Left renal pelvis (tissue), 4 donors: ENCODE results near the gene ANKRD17. TPM values are rescaled to one million over a fixed set of nuclear protein-coding genes. Genes with fewer than 3 reads are reported as not detected.
A peak's percentile ranks its signal among the peaks of the same experiment; 100 is the strongest.

Experiments used
- DNase-seq, 4 donors: peaks; one replicate each; pipeline ENCODE4 v3.0.0-alpha.2; 2013; ENCODE audit warnings: low read depth in 4 of 4, low spot score in 3 of 4
- polyA plus RNA-seq, 4 donors: library from polyadenylated mRNA; unstranded; fragments of 120-200 nt; gene quantifications; one replicate each; pipeline ENCODE4 v1.2.1, GENCODE V29; 2013; ENCODE audit not compliant: insufficient read length in 4 of 4

The ANKRD17 gene
- polyA plus RNA-seq, 4 donors = 61.5 to 79.4 (median 69.5) TPM

- DNase-seq = peak; percentile 41 to 61 (median 49)
Observed at GRCh38 chr4:73068491-73069337, 189.9 kb downstream of the ANKRD17 start.

DNA sequence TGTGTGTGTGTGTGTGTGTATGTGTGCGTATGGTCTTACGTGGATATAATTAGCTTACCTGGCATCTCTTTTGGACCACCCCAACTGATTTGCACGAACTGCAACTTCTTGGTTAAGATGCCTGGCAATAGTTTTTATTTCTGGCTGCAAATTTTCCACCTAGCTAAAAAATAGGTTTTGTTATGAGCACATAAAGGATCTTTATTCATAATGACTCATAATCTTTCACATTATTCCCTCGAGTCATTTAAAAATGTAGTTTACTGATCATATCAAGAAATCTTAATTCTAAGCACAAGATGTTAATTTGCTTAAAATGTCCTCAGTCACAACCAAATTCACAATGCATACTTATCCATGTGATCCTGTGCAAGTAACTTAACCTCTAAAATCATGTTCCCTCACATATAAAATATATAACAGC is 190.6 kb downstream of the ANKRD17 start:
- DNase-seq = peak in 1 of 4 donors; percentile 2

GRCh38 chr4:73066928-73067327 is 191.7 kb downstream of the ANKRD17 start:
- no peak for DNase-seq

DNA sequence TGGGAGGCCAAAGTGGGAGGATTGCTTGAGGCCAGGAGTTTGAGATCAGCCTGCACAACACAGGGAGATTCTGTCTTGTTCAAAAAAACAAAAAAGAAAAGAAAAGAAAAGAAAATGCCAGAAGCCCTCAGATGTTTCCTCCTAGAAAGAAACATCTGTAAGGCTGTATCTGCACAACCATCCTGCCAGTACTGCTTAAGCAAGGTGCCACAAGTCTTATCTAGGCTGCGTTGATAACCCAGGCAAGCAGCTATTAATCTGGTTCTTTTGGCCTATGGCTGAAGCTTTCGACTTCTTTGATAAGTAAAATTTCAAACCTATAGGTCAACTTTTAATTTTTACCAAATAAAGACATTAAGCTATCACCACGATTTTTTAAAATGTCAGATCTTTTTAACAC is 192.2 kb downstream of the ANKRD17 start:
- no peak for DNase-seq

- no peak for DNase-seq
Observed at GRCh38 chr4:73064536-73064935, 194.1 kb downstream of the ANKRD17 start.

DNA sequence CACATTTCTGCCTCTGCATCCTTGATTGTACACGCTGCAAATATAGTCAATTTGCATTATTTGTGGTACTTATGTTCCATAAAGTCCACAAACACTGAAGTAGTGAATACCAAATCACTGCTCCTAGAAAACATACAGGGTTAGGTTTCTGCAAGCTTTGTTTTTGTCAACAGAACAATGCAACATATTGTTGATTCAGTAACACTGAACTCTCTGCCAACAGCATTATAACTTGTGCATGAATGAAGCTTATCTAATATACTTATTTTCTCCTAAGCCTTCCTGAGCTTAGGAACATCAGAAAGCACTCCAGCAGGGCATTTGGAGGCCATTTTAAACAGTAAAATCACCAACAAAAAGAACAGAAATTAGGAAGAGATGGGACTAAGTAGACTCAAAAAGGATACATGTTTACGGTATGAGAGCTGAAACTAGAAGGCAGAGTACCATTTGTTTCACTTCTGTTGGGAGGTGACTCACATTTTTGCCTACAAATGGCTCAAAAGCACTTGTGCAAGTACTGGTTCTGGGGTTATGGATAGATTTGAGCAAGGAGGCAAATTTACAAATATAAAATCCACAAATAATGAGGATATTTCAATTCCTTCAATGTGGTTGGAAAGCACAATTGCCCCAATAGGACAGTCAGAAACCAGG is 203.2 kb downstream of the ANKRD17 start:
- no peak for DNase-seq

- DNase-seq = no peak
Observed at GRCh38 chr4:73053974-73054480, 204.6 kb downstream of the ANKRD17 start.

DNA sequence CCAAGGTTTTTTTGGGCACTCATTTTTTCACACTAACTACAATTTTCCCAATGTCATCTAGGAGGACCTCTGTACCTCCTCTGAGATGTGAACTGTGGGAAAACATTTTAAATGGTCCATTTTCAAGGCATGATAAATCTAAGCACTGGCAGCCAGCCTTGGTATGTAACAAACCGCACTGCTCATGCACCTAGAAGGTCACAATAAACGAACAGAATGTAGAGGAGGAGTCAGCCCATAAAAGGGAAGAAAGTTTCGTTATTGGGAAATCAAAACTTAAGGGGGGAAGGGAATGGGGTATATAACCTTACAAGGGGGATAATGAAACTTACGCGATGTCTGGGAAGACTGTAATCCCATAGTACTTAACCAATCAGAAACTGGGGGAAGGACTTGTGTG is 205.5 kb downstream of the ANKRD17 start:
- no peak for DNase-seq

GRCh38 chr4:73051625-73052024 is 207.0 kb downstream of the ANKRD17 start:
- DNase-seq = no peak

- no peak for DNase-seq
Observed at GRCh38 chr4:73045879-73046278, 212.7 kb downstream of the ANKRD17 start.

DNA sequence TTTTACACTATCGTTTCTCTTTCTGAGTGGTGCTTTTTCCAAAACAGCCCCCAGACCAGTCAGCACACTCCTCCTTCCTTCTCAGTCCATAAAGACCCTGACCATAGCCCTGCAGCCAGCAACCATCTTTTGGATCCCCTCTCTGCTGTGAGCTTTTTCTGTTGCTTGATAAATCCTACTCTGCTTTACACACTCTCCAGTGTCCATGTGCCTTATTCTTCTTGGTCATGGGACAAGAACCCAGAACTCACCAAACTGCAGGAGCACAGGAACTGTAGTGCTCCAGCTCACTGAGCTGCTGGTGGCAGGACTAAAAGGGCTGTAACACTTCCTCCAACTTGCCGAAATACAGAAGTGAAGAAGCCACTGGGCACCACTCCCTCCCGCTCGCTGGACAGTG is 221.5 kb downstream of the ANKRD17 start:
- DNase-seq = no peak

DNA sequence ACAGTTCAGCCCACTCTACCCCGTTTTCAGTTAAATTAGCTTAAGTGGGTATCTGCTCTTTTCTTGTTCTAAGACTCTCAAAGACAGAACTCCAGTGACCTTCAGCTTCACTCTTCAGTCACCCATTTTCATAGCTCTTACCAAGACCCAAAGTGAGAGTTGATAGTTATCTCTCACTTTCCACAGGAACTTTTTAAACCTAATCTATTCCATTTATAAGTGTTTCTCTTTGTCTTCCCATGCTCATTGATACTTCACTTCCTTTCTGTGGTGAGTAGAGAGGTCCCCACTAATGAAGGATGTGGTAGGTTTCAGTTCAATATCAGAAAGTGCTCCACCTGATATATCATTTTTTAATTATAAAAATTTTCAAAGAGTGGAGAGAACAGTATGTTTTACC is 222.5 kb downstream of the ANKRD17 start:
- no peak for DNase-seq

DNA sequence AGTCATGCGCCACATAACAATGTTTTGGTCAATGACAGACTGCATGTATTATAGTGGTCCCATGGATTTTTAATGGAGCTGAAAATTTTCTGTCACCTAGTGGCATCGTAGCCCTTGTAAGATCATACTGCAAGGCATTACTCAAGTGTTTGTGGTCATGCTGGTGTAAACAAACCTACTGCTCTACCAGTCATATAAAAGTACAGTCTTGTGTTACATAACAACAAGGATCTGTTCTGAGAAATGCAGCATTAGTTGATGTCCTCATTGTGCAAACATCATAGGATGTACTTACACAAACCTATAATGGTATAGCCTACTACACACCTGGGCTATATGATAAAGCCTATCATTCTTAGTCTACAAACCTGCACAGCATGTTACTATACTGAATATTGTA is 223.7 kb downstream of the ANKRD17 start:
- no peak for DNase-seq

- no peak for DNase-seq
Observed at GRCh38 chr4:73028621-73029020, 230.0 kb downstream of the ANKRD17 start.

Other genes starting within 250 kb of the ANKRD17 start
- 10 to 100 TPM; 14.7 to 19.2 (median 18.7) TPM for gene COX18, start 189.1 kb downstream of the ANKRD17 start, polyA plus RNA-seq
- 100 to 1,000 TPM in 1 of 4 donors, 10 to 100 TPM in 1, 1 to 10 TPM in 2; 1.8 to 921 (median 12.6) TPM for gene ALB, start 145.5 kb upstream of the ANKRD17 start, polyA plus RNA-seq
- 100 to 1,000 TPM; 110 to 978 (median 698) TPM for gene AFP, start 177.4 kb upstream of the ANKRD17 start, polyA plus RNA-seq
- gene AFM, start 222.9 kb upstream of the ANKRD17 start, polyA plus RNA-seq = 10 to 100 TPM in 2 of 4 donors, 1 to 10 TPM in 1, under 1 TPM in 1; 0.57 to 16.2 (median 10.9) TPM